ENCODE results near the gene TMEM18.
"Not testable (repeated sequence)": the region's sequence is repeated elsewhere in the genome, so short reads cannot be mapped to it uniquely, and the experiment has no call there.

The TMEM18 gene

DNA sequence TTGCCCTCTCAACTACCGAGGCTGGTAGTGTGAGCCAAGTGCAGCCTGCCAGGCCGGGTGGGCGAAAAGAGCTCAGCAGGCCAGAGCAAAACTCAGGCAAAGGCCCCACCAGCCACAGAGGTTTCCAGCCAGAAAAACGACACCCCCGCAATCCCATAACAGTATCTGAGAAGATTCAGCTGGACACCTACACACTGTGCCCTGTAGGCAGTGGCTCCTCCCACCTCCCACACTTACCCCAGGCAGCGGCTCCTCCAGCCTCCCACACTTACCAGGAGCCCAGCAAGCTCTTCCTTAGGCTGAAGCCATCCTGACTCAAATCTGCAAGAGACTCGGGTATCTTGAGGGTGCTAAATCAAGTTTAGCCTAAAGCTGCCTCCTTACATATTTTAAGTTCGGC is 15.6 kb upstream of the TMEM18 start:
- no peak for DNase-seq

GRCh38 chr2:691821-692761 is 14.9 kb upstream of the TMEM18 start:
- DNase-seq: no peak

DNA sequence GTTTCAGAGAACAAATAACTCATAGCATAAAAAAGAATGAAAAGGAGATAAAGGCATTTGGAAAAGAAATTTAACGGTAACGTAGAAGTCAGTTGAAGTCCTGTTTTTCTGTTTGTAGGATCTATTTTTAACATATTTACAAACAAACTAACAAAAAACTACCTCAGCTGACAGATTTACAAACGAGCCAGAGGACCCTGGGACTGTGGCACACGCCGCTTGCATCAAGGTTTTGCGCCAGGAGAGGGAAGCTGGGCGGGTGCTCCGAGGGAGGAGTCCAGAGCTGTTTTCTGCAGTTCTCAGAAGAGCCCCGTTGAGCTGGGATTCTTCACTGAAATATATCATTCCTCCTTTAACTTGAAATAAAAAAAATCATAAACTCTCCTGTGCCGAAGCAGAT is 13.6 kb upstream of the TMEM18 start:
- no peak for DNase-seq

GRCh38 chr2:689877-690510 is 12.8 kb upstream of the TMEM18 start:
- DNase-seq: no peak

DNA sequence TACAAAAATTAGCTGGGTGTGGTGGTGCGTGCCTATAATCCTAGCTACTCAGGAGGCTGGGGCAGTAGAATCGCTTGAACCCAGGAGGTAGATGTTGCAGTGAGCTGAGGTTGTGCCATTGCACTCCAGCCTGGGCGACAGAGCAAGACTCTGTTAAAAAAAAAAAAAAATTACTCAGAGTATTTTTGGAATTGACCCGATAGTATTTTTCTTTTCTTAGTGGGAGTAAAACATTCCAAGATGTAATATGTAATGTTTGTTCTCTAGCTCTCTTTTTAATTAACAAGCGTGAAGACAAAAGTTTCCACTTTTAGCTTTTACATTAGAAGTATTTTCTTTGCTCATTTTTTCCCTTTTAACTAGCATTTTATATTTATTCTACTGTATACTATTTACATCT is 12.0 kb upstream of the TMEM18 start:
- DNase-seq: no peak

DNA sequence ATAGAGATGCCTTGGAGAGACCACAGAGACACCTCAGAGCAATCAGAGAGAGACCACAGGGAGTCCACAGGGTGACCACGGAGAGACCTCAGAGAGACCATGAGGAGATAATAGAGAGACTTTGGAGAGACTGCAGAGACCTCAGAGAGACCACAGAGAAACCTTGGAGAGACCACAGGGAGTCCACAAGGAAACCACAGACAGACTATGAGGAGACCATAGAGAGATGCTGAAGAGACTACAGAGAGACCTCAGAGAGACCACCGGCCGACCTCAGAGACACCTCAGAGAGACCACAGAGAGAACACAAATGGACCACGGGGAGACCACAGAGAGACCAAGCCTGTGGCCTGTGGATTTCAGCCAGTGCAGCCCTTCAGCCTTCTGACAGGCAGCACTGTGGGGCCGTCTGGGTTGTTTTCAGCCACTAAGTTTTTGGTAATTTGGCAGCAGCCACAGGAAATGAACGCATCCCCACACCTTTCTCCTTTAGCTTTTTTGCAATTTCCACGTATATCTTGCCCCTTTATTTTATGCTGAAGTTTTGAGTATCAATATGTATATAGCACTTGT is 11.4 kb upstream of the TMEM18 start:
- no peak for DNase-seq

- no peak for DNase-seq
These were observed 8.2 kb upstream of the TMEM18 start for GRCh38 chr2:685421-685820.

- DNase-seq: not testable (repeated sequence)
These were observed 7.7 kb upstream of the TMEM18 start for GRCh38 chr2:684913-685312.

DNA sequence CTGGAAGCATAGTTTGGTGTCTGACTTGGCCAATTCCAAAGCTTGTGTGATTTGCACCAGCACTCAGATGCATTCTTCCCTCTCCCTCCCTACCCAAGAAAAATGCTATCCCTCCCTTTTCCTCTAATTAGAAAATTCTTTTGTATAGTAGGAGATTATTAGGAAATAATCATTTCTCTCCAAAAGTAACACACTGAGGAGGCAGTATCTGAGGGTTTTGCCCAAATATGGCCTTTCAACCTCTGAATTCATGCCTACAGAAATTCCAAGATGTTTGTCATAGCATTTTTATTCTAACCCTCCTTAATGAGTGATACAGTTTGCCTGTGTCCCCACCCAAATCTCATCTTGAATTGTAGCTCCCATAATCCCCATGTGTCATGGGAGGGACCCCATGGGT is 5.0 kb upstream of the TMEM18 start:
- peak; percentile 19 for DNase-seq

DNA sequence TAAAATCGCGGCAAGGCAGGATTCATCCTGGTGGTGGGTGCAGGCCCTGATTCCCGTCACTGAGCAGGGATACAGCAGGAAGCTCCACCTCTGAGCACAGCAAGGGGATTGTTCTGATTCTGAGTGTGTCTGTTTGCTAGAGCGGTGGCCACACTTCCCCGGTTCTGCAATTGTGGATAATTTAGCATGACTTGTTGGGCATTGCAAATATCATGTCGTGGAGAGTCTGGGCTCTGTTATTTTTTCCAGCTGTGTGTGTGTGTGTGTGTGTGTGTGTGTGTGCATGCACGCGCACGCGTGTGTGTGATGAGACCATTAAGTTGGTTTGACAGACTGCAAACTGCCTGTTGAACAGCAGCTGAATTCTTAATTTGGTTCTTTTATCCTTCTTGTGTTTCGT is 4.1 kb upstream of the TMEM18 start:
- DNase-seq: no peak

DNA sequence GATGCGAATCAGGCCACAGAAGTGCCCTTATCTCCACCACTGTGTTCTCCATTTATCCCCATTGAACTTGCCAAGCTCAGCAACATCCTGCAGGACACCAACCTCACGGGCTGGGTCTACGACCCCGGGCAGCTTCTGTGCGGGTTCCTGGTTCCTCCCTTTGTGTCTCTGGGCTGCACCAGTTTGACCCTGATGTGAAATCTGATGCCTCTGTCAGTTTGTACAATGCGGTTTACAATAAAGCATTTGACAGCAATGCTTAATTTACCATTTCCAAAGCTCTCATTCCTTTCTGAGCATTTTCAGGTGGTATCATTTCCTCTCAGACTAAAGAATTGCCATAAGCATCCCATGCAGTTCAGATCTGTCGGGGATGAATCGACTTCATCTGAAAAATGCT is 3.3 kb upstream of the TMEM18 start:
- no peak for DNase-seq

- DNase-seq: no peak
These were observed 1.8 kb upstream of the TMEM18 start for GRCh38 chr2:678964-679363.

DNA sequence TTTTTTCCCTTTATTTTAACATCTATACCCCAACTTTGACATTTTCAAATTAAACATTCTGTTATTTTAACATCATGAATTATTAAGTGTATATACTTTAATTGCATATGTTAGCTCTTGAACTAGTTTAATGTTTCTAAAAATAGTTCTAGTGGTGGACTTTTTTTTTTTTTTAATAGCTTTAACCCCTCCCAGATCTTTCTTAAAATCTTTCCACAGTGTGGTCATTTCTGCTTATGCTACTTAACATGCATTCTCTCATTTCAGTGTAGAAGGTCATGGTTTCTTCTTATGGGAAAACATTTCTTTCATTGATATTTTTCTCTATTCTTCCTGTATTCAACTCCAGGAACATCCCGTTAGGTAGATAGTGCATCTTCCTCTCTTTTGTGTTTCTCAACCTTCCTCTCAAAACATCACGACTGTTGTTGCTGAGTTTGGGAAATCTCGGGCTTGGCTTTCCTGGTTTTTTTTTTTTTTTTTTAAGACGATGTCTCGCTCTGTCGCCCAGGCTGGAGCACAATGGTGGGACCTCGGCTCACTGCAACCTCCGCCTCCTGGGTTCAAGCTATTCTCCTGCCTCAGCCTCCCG is 849 bp upstream of the TMEM18 start:
- DNase-seq: peak; percentile 19

DNA sequence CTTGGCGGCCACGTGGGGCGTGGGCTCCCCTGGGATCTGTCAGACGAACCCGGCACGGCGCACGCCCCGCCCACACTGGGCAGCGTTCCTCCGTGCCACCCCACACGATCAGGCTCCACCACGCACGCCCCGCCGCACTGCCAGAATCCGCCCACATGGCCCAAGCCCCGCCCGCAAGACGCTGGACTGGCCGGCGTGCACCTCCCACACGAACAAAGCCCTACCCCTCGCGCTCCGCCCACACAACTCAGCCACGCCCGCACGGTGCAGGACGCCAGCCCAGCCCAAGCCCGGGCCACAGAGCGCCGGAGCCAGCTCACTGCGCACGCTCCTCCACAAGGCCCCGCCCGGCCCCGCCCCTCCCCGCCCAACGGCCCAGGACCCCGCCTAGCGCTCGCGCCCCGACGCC is 555 bp downstream of the TMEM18 start:
- peak; percentile 98 for DNase-seq

- peak; percentile 95 for DNase-seq
These were observed 1.1 kb downstream of the TMEM18 start for GRCh38 chr2:675982-676646.

- no peak for DNase-seq
These were observed 1.7 kb downstream of the TMEM18 start for GRCh38 chr2:675460-675859.

DNA sequence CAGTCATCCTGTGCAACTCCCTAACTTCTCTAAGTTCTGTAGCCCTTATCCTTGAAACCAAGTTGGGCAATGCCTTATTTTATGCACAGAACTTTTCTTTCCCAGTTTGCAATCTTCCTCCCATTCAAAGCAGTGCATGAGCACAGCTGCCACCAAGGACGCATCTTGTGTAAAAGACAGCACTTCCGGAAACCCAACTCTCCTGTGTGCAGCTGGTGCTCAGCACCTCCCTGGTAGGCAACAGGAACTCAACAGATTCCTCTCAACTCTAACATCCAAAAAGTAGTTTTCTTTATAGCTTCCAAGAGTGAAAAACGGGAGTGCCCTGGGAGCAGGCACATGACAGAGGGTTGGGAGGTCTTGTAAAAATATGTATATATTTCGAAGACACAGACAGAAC is 2.2 kb downstream of the TMEM18 start:
- DNase-seq: no peak

DNA sequence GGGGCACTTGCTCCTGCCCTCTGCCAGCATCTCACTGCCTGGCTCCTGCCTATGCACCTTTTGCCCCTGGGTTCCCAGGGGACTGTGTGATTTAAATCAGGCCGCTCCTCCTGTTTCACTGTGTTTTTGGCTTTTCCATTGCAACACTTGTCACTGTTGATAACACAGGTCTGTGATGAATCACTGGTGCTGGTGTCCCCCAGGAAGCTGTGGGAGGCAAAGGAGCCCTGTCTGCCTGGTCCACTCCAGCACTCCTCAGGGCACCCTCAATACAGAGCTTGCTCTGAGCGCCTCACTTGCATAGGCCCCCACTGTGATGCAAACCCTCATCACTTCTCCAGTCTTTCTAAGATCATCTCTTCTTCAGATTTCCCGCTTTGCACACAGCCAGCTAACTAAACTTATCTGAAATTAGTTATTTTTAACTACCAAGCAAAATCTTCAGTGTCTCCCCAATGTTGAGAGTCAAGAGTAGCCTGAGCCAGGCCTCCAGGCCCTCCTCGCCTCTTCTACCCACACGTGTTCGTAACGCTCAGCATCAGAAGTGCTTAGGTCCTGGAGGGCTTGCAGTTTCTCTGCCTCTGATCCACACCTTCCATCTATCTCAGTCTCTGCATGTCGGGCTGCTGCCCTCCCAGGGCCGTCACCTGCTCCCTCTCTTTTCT is 2.8 kb downstream of the TMEM18 start:
- DNase-seq: peak; percentile 14

GRCh38 chr2:673615-674320 is 3.4 kb downstream of the TMEM18 start:
- DNase-seq: peak; percentile 60

GRCh38 chr2:673016-673415 is 4.2 kb downstream of the TMEM18 start:
- no peak for DNase-seq

DNA sequence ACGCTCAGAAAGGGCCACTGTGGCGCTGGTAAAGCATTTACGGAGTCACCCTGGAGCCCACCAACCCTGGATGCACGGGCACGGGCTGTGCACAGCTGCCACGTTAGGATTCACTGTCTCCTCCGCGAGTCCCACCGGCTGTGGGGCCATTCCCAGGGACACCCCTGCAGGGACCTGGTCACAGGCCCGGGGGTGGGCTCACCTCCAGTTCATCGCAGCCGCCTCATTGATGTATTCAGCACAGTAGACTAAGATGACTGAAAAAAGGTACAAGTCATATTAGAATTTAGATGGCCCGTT is 4.7 kb downstream of the TMEM18 start:
- no peak for DNase-seq

Data from fibroblast of skin of right biceps (primary cell).